Peyer's patch (tissue), 4 donors: ENCODE data around the gene NFIX. TPM values are rescaled to one million over a fixed set of nuclear protein-coding genes. Genes with fewer than 3 reads are reported as not detected.

Experiments used
- DNase-seq, 3 donors: peaks; one replicate each; pipeline ENCODE4 v3.0.0-alpha.2; 2017 to 2019
- H3K27ac ChIP-seq, 4 donors: fragments of 200-600 bp; sonication (generic); one replicate each; pipeline ENCODE4 v1.5.1; 2016 to 2019
- H3K27me3 ChIP-seq, 2 donors: fragments of 200-600 bp; sonication (generic); one replicate each; pipeline ENCODE4 v1.5.1; 2019
- H3K36me3 ChIP-seq, 3 donors: fragments of 200-600 bp; sonication (generic); one replicate each; pipeline ENCODE4 v1.5.1; 2016 to 2019
- H3K4me1 ChIP-seq, 4 donors: fragments of 200-600 bp; sonication (generic); one replicate each; pipeline ENCODE4 v1.5.1; 2016 to 2019
- H3K4me3 ChIP-seq, 4 donors: fragments of 200-600 bp; sonication (generic); 1 replicate in 3 of 4; 2 replicates in 1 of 4; pipeline ENCODE4 v1.5.1; 2016 to 2019; ENCODE audit warnings: mild to moderate bottlenecking in 1 of 4
- H3K9me3 ChIP-seq, 4 donors: fragments of 200-600 bp; sonication (generic); one replicate each; pipeline ENCODE4 v1.5.1; 2016 to 2019; ENCODE audit warnings: mild to moderate bottlenecking in 1 of 4
- CTCF ChIP-seq, 6 experiments: fragments of 450-650 bp in 4 of 6; fragments of 200-600 bp in 2 of 6; sonication (generic) in 1 of 6; IDR thresholded peaks; one replicate each; pipeline ENCODE4 v1.5.1; 2017 to 2019; ENCODE audit warnings: antibody characterized with exemption in 6 of 6, mild to moderate bottlenecking in 3 of 6, moderate library complexity in 1 of 6
- POLR2A ChIP-seq, 2 donors: fragments of 450-650 bp; IDR thresholded peaks; one replicate each; pipeline ENCODE4 v1.5.1; 2017; ENCODE audit warnings: antibody characterized with exemption in 2 of 2, mild to moderate bottlenecking in 2 of 2, moderate library complexity in 2 of 2
- total RNA-seq, 4 donors: library from RNA; depleted of rRNA; stranded (reverse); fragments of >200 nt; gene quantifications; one replicate each; pipeline ENCODE4 v1.1.0, GENCODE V29; 2016

NFIX gene
- total RNA-seq, 4 donors from 2014 or later = 13.5 to 56.9 (median 40.0) TPM

GRCh38 chr19:13031917-13032623 lies 36.8 kb downstream of the NFIX start:
- H3K4me1 ChIP-seq = peaks cover 0 to 81% (median 13%) of the 10 kb centered on the region in 4 donors
- H3K27me3 ChIP-seq = no peaks in the 10 kb centered on the region
- H3K27ac ChIP-seq = peak overlapping the region in 2 of 4 donors; percentile 75 to 87
- no peaks in the 10 kb centered on the region for H3K9me3 ChIP-seq
- no peak overlapping the region for H3K4me3 ChIP-seq
- no peaks in the 10 kb centered on the region for H3K36me3 ChIP-seq
- DNase-seq = no peak
- TF ChIP-seq CTCF (IDR thresholded peaks at IDR 0.05) (no peak), POLR2A (IDR thresholded peaks at IDR 0.05) (no peak)

GRCh38 chr19:13032837-13033236 lies 37.6 kb downstream of the NFIX start:
- peaks cover 0 to 81% (median 13%) of the 10 kb centered on the region in 4 donors for H3K4me1 ChIP-seq
- H3K27ac ChIP-seq = peak overlapping the region in 2 of 4 donors; percentile 75 to 87
- no peaks in the 10 kb centered on the region for H3K36me3 ChIP-seq
- H3K4me3 ChIP-seq = no peak overlapping the region
- no peak for TF ChIP-seq POLR2A (IDR thresholded peaks at IDR 0.05)
- no peak for TF ChIP-seq CTCF (IDR thresholded peaks at IDR 0.05)
- no peak for DNase-seq
- H3K27me3 ChIP-seq = no peaks in the 10 kb centered on the region
- no peaks in the 10 kb centered on the region for H3K9me3 ChIP-seq

- no peaks in the 10 kb centered on the region for H3K9me3 ChIP-seq
- H3K4me1 ChIP-seq = peaks cover 0 to 84% (median 13%) of the 10 kb centered on the region in 4 donors
- H3K27ac ChIP-seq = peak overlapping the region in 3 of 4 donors; percentile 52 to 87 (median 75)
- no peak for TF ChIP-seq CTCF (IDR thresholded peaks at IDR 0.05)
- TF ChIP-seq POLR2A (IDR thresholded peaks at IDR 0.05) = no peak
- H3K27me3 ChIP-seq = no peaks in the 10 kb centered on the region
- DNase-seq = no peak
- no peak overlapping the region for H3K4me3 ChIP-seq
- H3K36me3 ChIP-seq = no peaks in the 10 kb centered on the region
Observed at GRCh38 chr19:13033244-13033643, 38.0 kb downstream of the NFIX start.

GRCh38 chr19:13033819-13034611 lies 38.7 kb downstream of the NFIX start:
- peak overlapping the region; percentile 38 to 87 (median 64) for H3K27ac ChIP-seq
- peak in 1 of 2 donors; percentile 51 for TF ChIP-seq POLR2A (IDR thresholded peaks at IDR 0.05)
- peak in 5 of 6 experiments; percentile 60 to 90 (median 79) for TF ChIP-seq CTCF (IDR thresholded peaks at IDR 0.05)

GRCh38 chr19:13034636-13035035 lies 39.4 kb downstream of the NFIX start:
- H3K4me1 ChIP-seq = peaks cover 0 to 94% (median 13%) of the 10 kb centered on the region in 4 donors
- no peak for DNase-seq
- H3K27ac ChIP-seq = peak overlapping the region in 3 of 4 donors; percentile 23 to 87 (median 75)
- TF ChIP-seq POLR2A (IDR thresholded peaks at IDR 0.05) (no peak), CTCF (IDR thresholded peaks at IDR 0.05) (no peak)
- H3K27me3 ChIP-seq = no peaks in the 10 kb centered on the region
- no peaks in the 10 kb centered on the region for H3K9me3 ChIP-seq
- no peak overlapping the region for H3K4me3 ChIP-seq
- no peaks in the 10 kb centered on the region for H3K36me3 ChIP-seq

More at GRCh38 chr19:13033819-13034611, 38.7 kb downstream of the NFIX start:
- Histone ChIP-seq H3K27me3 (no peaks in the 10 kb centered on the region), H3K4me1 (peaks cover 0 to 90% (median 13%) of the 10 kb centered on the region in 4 donors), H3K9me3 (no peaks in the 10 kb centered on the region), H3K4me3 (no peak overlapping the region), H3K36me3 (no peaks in the 10 kb centered on the region)
- DNase-seq = peak; percentile 46 to 88 (median 87)
